ENCODE data around the gene DOC2A.

Gene DOC2A

GRCh38 chr16:29975134-29975538 lies 35.7 kb downstream of the DOC2A start:
- Histone ChIP-seq H3K23ac (ENCODE audit: low read length in 2 of 2) (no peak overlapping the region), H2AK5ac (ENCODE audit: low read length, severe bottlenecking) (no peak overlapping the region), H3K79me1 (replicated peaks; ENCODE audit: low read length, poor library complexity, severe bottlenecking) (peaks cover 26% of the 10 kb centered on the region), H2BK12ac (ENCODE audit: low read length in 2 of 2) (no peak overlapping the region), H3K4me3 (ENCODE audit: insufficient read depth in 1 of 2, low read depth in 1 of 2, low read length in 2 of 2) (peak overlapping the region; percentile 78 to 98), H2BK15ac (ENCODE audit: low read depth, poor library complexity, severe bottlenecking) (peak overlapping the region; percentile 16), H3K27me3 (ENCODE audit: control insufficient read depth in 1 of 2, insufficient read depth in 1 of 2, low read length in 2 of 2) (no peaks in the 10 kb centered on the region), H3K18ac (ENCODE audit: low read depth in 1 of 2, low read length in 2 of 2) (no peak overlapping the region), H4K91ac (ENCODE audit: low read length) (no peak overlapping the region), H3K36me3 (ENCODE audit: control insufficient read depth in 1 of 2, insufficient read depth in 2 of 2, low read depth in 1 of 2, low read length in 2 of 2) (peaks cover 44 to 52% of the 10 kb centered on the region in 2 experiments), H4K8ac (ENCODE audit: low read length) (no peak overlapping the region), H3K4ac (ENCODE audit: low read depth in 1 of 2, low read length in 2 of 2) (peak overlapping the region in 1 of 2 experiments; percentile 64), H3K4me2 (ENCODE audit: low read length, poor library complexity, severe bottlenecking) (peak overlapping the region; percentile 80), H3K9me3 (ENCODE audit: control insufficient read depth, low read length) (no peaks in the 10 kb centered on the region), H2BK120ac (ENCODE audit: low read depth, low read length) (no peak overlapping the region), H3K27ac (ENCODE audit: low read length, poor library complexity, severe bottlenecking) (no peak overlapping the region), H2BK5ac (ENCODE audit: low read depth, low read length, poor library complexity, severe bottlenecking) (no peak overlapping the region), H3K9ac (ENCODE audit: low read length) (peak overlapping the region; percentile 97), H3K4me1 (ENCODE audit: control insufficient read depth, insufficient read depth, low read depth, low read length) (peaks cover 18% of the 10 kb centered on the region), H3K14ac (ENCODE audit: low read length in 2 of 2) (peak overlapping the region in 1 of 2 experiments; percentile 36), H2AFZ (ENCODE audit: low read depth, low read length) (no peak overlapping the region)
- no peak for DNase-seq
- 79% methylated on average over 5 of the region's 5 CpGs for WGBS

GRCh38 chr16:29974291-29975133 lies 36.3 kb downstream of the DOC2A start:
- peak overlapping the region; percentile 78 to 98 for H3K4me3 ChIP-seq (ENCODE audit: insufficient read depth in 1 of 2, low read depth in 1 of 2, low read length in 2 of 2)
- peak overlapping the region; percentile 64 to 73 for H3K4ac ChIP-seq (ENCODE audit: low read depth in 1 of 2, low read length in 2 of 2)
- H3K27me3 ChIP-seq (ENCODE audit: control insufficient read depth in 1 of 2, insufficient read depth in 1 of 2, low read length in 2 of 2): no peaks in the 10 kb centered on the region
- H2BK15ac ChIP-seq (ENCODE audit: low read depth, poor library complexity, severe bottlenecking): peak overlapping the region; percentile 16
- peak overlapping the region; percentile 84 for H3K27ac ChIP-seq (ENCODE audit: low read length, poor library complexity, severe bottlenecking)
- H3K4me1 ChIP-seq (ENCODE audit: control insufficient read depth, insufficient read depth, low read depth, low read length): peaks cover 18% of the 10 kb centered on the region
- peak overlapping the region; percentile 85 to 93 for H3K18ac ChIP-seq (ENCODE audit: low read depth in 1 of 2, low read length in 2 of 2)
- peak overlapping the region in 1 of 2 experiments; percentile 94 for H3K14ac ChIP-seq (ENCODE audit: low read length in 2 of 2)
- peak overlapping the region; percentile 36 for H2BK5ac ChIP-seq (ENCODE audit: low read depth, low read length, poor library complexity, severe bottlenecking)
- peak overlapping the region; percentile 57 to 84 for H3K23ac ChIP-seq (ENCODE audit: low read length in 2 of 2)
- peak overlapping the region; percentile 97 for H3K9ac ChIP-seq (ENCODE audit: low read length)
- H3K36me3 ChIP-seq (ENCODE audit: control insufficient read depth in 1 of 2, insufficient read depth in 2 of 2, low read depth in 1 of 2, low read length in 2 of 2): peaks cover 42 to 49% of the 10 kb centered on the region in 2 experiments
- no peak overlapping the region for H4K91ac ChIP-seq (ENCODE audit: low read length)
- H2AFZ ChIP-seq (ENCODE audit: low read depth, low read length): no peak overlapping the region
- peaks cover 22% of the 10 kb centered on the region for H3K79me1 ChIP-seq (replicated peaks; ENCODE audit: low read length, poor library complexity, severe bottlenecking)
- H2AK5ac ChIP-seq (ENCODE audit: low read length, severe bottlenecking): peak overlapping the region; percentile 43
- 5% methylated on average over 28 of the region's 31 CpGs for WGBS
- no peaks in the 10 kb centered on the region for H3K9me3 ChIP-seq (ENCODE audit: control insufficient read depth, low read length)
- H2BK12ac ChIP-seq (ENCODE audit: low read length in 2 of 2): peak overlapping the region in 1 of 2 experiments; percentile 61
- no peak overlapping the region for H2BK120ac ChIP-seq (ENCODE audit: low read depth, low read length)
- DNase-seq: peak; percentile 27
- peak overlapping the region; percentile 80 for H3K4me2 ChIP-seq (ENCODE audit: low read length, poor library complexity, severe bottlenecking)
- no peak overlapping the region for H4K8ac ChIP-seq (ENCODE audit: low read length)

- DNase-seq: peak; percentile 99
- Histone ChIP-seq H3K79me1 (replicated peaks; ENCODE audit: low read length, poor library complexity, severe bottlenecking) (peaks cover 15% of the 10 kb centered on the region), H2BK5ac (ENCODE audit: low read depth, low read length, poor library complexity, severe bottlenecking) (peak within 1 kb of the TSS; percentile 36), H3K23ac (ENCODE audit: low read length in 2 of 2) (peak within 1 kb of the TSS; percentile 57 to 84), H2AK5ac (ENCODE audit: low read length, severe bottlenecking) (peak within 1 kb of the TSS; percentile 21), H3K4me3 (ENCODE audit: insufficient read depth in 1 of 2, low read depth in 1 of 2, low read length in 2 of 2) (peak within 1 kb of the TSS; percentile 78 to 98), H3K14ac (ENCODE audit: low read length in 2 of 2) (peak within 1 kb of the TSS in 1 of 2 experiments; percentile 94), H2AFZ (ENCODE audit: low read depth, low read length) (peak within 1 kb of the TSS; percentile 65), H3K4me2 (ENCODE audit: low read length, poor library complexity, severe bottlenecking) (peak within 1 kb of the TSS; percentile 80), H3K9ac (ENCODE audit: low read length) (peak within 1 kb of the TSS; percentile 97), H2BK120ac (ENCODE audit: low read depth, low read length) (peak within 1 kb of the TSS; percentile 90), H3K18ac (ENCODE audit: low read depth in 1 of 2, low read length in 2 of 2) (peak within 1 kb of the TSS; percentile 85 to 93), H2BK15ac (ENCODE audit: low read depth, poor library complexity, severe bottlenecking) (no peak within 1 kb of the TSS), H4K91ac (ENCODE audit: low read length) (peak within 1 kb of the TSS; percentile 77), H2BK12ac (ENCODE audit: low read length in 2 of 2) (peak within 1 kb of the TSS in 1 of 2 experiments; percentile 61), H3K9me3 (ENCODE audit: control insufficient read depth, low read length) (no peaks in the 10 kb centered on the region), H4K8ac (ENCODE audit: low read length) (peak within 1 kb of the TSS; percentile 95), H3K4me1 (ENCODE audit: control insufficient read depth, insufficient read depth, low read depth, low read length) (peaks cover 18% of the 10 kb centered on the region), H3K27ac (ENCODE audit: low read length, poor library complexity, severe bottlenecking) (peak within 1 kb of the TSS; percentile 84), H3K36me3 (ENCODE audit: control insufficient read depth in 1 of 2, insufficient read depth in 2 of 2, low read depth in 1 of 2, low read length in 2 of 2) (peaks cover 38 to 46% of the 10 kb centered on the region in 2 experiments), H3K4ac (ENCODE audit: low read depth in 1 of 2, low read length in 2 of 2) (peak within 1 kb of the TSS; percentile 64 to 73), H3K27me3 (ENCODE audit: control insufficient read depth in 1 of 2, insufficient read depth in 1 of 2, low read length in 2 of 2) (no peaks in the 10 kb centered on the region)
- WGBS: 2% methylated on average over 68 of the region's 75 CpGs
Observed at GRCh38 chr16:29973384-29974246, 37.2 kb downstream of the DOC2A start, which contains the start of gene TAOK2. Gene TAOK2, plus strand, starts transcription at chr16:29973868. Its CDS starts 3,905 bp downstream, at chr16:29977773.

Measured in mesenchymal stem cell (in vitro differentiated cells and primary cell).